HG03097 (cell line): ENCODE results near the gene MYBPHL.

Experiments
- ATAC-seq: cut with Tn5 transposase; IDR thresholded peaks from one replicate; pipeline ENCODE4 v1.9.1; 2021; ENCODE audit not compliant: unreplicated experiment, low FRiP score

The MYBPHL gene

GRCh38 chr1:109253803-109254620, 52.8 kb downstream of the MYBPHL start:
- no peak for ATAC-seq

GRCh38 chr1:109252893-109253802, 53.7 kb downstream of the MYBPHL start:
- ATAC-seq, result no peak

- ATAC-seq, result no peak
Observed at GRCh38 chr1:109252167-109252892, 54.5 kb downstream of the MYBPHL start.

GRCh38 chr1:109251277-109252166, 55.3 kb downstream of the MYBPHL start:
- no peak for ATAC-seq

GRCh38 chr1:109250454-109251276, 56.1 kb downstream of the MYBPHL start:
- no peak for ATAC-seq

- no peak for ATAC-seq
Observed at GRCh38 chr1:109249654-109250401, 57.0 kb downstream of the MYBPHL start.

GRCh38 chr1:109248797-109249629, 57.8 kb downstream of the MYBPHL start, which contains the start of gene CELSR2:
CELSR2 (plus strand) TSS chr1:109249539; CDS start chr1:109250080, 541 bp downstream.
- no peak for ATAC-seq

- no peak for ATAC-seq
Observed at GRCh38 chr1:109248444-109248796, 58.4 kb downstream of the MYBPHL start.

GRCh38 chr1:109247401-109248365, 59.1 kb downstream of the MYBPHL start:
- ATAC-seq, result no peak

GRCh38 chr1:109246141-109246551, 60.7 kb downstream of the MYBPHL start:
- ATAC-seq, result no peak

GRCh38 chr1:109243860-109244552, 62.8 kb downstream of the MYBPHL start:
- ATAC-seq, result no peak

GRCh38 chr1:109243221-109243620, 63.6 kb downstream of the MYBPHL start:
- ATAC-seq, result no peak

GRCh38 chr1:109242387-109242786, 64.4 kb downstream of the MYBPHL start:
- no peak for ATAC-seq
